Gastrocnemius medialis (tissue), 4 donors: Measurements from ENCODE around the gene NR6A1. TPM values are rescaled to one million over a fixed set of nuclear protein-coding genes. Genes with fewer than 3 reads are reported as not detected.

Experiments used
- ATAC-seq, 2 donors: fragments of 150-250 bp; one replicate each; pipeline ENCODE4 v1.9.1; 2016
- DNase-seq, 2 donors: peaks; one replicate each; pipeline ENCODE4 v3.0.0-alpha.2; 2019
- H3K27ac ChIP-seq, 4 donors: fragments of 200-600 bp; sonication (generic); 1 replicate in 1 of 4; 2 replicates in 3 of 4; pipeline ENCODE4 v1.5.1; 2016 to 2018; ENCODE audit warnings: mild to moderate bottlenecking in 2 of 4, moderate library complexity in 1 of 4
- H3K27me3 ChIP-seq, 3 donors: fragments of 200-600 bp; sonication (generic) in 2 of 3; 1 replicate in 1 of 3; 2 replicates in 2 of 3; pipeline versions ENCODE4 v1.5.1 to v1.6.0; 2016 to 2019; ENCODE audit warnings: mild to moderate bottlenecking in 1 of 3, moderate library complexity in 1 of 3
- H3K36me3 ChIP-seq, 2 donors: fragments of 200-600 bp; sonication (generic) in 1 of 2; one replicate each; pipeline ENCODE4 v1.5.1; 2017 to 2018
- H3K4me1 ChIP-seq, 2 donors: fragments of 200-600 bp; sonication (generic) in 1 of 2; one replicate each; pipeline ENCODE4 v1.5.1; 2016 to 2017; ENCODE audit warnings: mild to moderate bottlenecking in 2 of 2
- H3K4me3 ChIP-seq, 4 donors: fragments of 200-600 bp; sonication (generic) in 3 of 4; 1 replicate in 1 of 4; 2 replicates in 3 of 4; pipeline ENCODE4 v1.5.1; 2016 to 2019; ENCODE audit warnings: mild to moderate bottlenecking in 2 of 4
- H3K9me3 ChIP-seq, 3 donors: fragments of 200-600 bp; sonication (generic) in 2 of 3; 1 replicate in 1 of 3; 2 replicates in 2 of 3; pipeline ENCODE4 v1.5.1; 2016 to 2019
- CTCF ChIP-seq, 5 experiments: fragments of 450-650 bp in 3 of 5; fragments of 200-600 bp in 2 of 5; sonication (generic) in 2 of 5; IDR thresholded peaks in 4 of 5; conservative IDR thresholded peaks in 1 of 5; 1 replicate in 4 of 5; 2 replicates in 1 of 5; pipeline ENCODE4 v1.5.1; 2016 to 2019; ENCODE audit warnings: antibody characterized with exemption in 5 of 5, mild to moderate bottlenecking in 3 of 5, moderate library complexity in 3 of 5
- POLR2A ChIP-seq, 2 donors: fragments of 450-650 bp; IDR thresholded peaks; one replicate each; pipeline ENCODE4 v1.6.1; 2017; ENCODE audit warnings: antibody characterized with exemption in 2 of 2, mild to moderate bottlenecking in 2 of 2, moderate library complexity in 2 of 2
- in situ Hi-C, 4 donors: fragments of 200-750 bp; cut with MboI; loops; one replicate each; pipeline versions ENCODE4 v1.15.0 to v1.8.0; 2017; ENCODE audit warnings: low sequenced_read_pairs in 4 of 4
- intact Hi-C: fragments of 100-400 bp; cut with DNase I; formaldehyde crosslinking; loops from one replicate; pipeline ENCODE4 v1.15.1; 2023; ENCODE audit warnings: low total_unique reads
- total RNA-seq, 4 donors: library from RNA; depleted of rRNA; stranded (reverse); fragments of >200 nt; gene quantifications; one replicate each; pipeline versions ENCODE4 v1.1.0 to v1.2.3, GENCODE V29; 2016

NR6A1 gene
- total RNA-seq, 4 donors from 2014 or later, result 0.58 to 5.6 (median 2.1) TPM

- H3K9me3 ChIP-seq, result no peaks in the 10 kb centered on the region
- no peaks in the 10 kb centered on the region for H3K36me3 ChIP-seq
- H3K4me3 ChIP-seq, result no peak overlapping the region
- TF ChIP-seq CTCF (IDR thresholded peaks at IDR 0.05 in 4 of 5, conservative IDR thresholded peaks at IDR 0.05 in 1 of 5) (no peak), POLR2A (IDR thresholded peaks at IDR 0.05) (no peak)
- in situ Hi-C loops (no loop called here), intact Hi-C loops (no loop called here)
- DNase-seq, result no peak
- H3K27me3 ChIP-seq, result no peaks in the 10 kb centered on the region
- H3K27ac ChIP-seq, result no peak overlapping the region
- no peak for ATAC-seq
- no peaks in the 10 kb centered on the region for H3K4me1 ChIP-seq
These were observed 250.0 kb downstream of the NR6A1 start for GRCh38 chr9:124521142-124521541.

- intact Hi-C loops, result no loop called here
- no peak for DNase-seq
- no peak for ATAC-seq
These were observed 250.9 kb downstream of the NR6A1 start for GRCh38 chr9:124520206-124520596.

GRCh38 chr9:124518116-124518515, 253.0 kb downstream of the NR6A1 start:
- in situ Hi-C loops (no loop called here), intact Hi-C loops (no loop called here)
- TF ChIP-seq CTCF (IDR thresholded peaks at IDR 0.05 in 4 of 5, conservative IDR thresholded peaks at IDR 0.05 in 1 of 5), result no peak
- TF ChIP-seq POLR2A (IDR thresholded peaks at IDR 0.05), result no peak
- DNase-seq (no peak), ATAC-seq (no peak)
- Histone ChIP-seq H3K9me3 (no peaks in the 10 kb centered on the region), H3K4me1 (no peaks in the 10 kb centered on the region), H3K36me3 (no peaks in the 10 kb centered on the region), H3K27me3 (no peaks in the 10 kb centered on the region), H3K4me3 (no peak overlapping the region), H3K27ac (no peak overlapping the region)

More at GRCh38 chr9:124520206-124520596, 250.9 kb downstream of the NR6A1 start:
- no peaks in the 10 kb centered on the region for H3K9me3 ChIP-seq
- H3K36me3 ChIP-seq, result no peaks in the 10 kb centered on the region
- no peak for TF ChIP-seq CTCF (IDR thresholded peaks at IDR 0.05 in 4 of 5, conservative IDR thresholded peaks at IDR 0.05 in 1 of 5)
- TF ChIP-seq POLR2A (IDR thresholded peaks at IDR 0.05), result no peak
- no peak overlapping the region for H3K27ac ChIP-seq
- no peaks in the 10 kb centered on the region for H3K4me1 ChIP-seq
- H3K4me3 ChIP-seq, result no peak overlapping the region
- no peaks in the 10 kb centered on the region for H3K27me3 ChIP-seq
- in situ Hi-C loops, result no loop called here

- no peak for TF ChIP-seq POLR2A (IDR thresholded peaks at IDR 0.05)
- no peak for TF ChIP-seq CTCF (IDR thresholded peaks at IDR 0.05 in 4 of 5, conservative IDR thresholded peaks at IDR 0.05 in 1 of 5)
- H3K9me3 ChIP-seq, result no peaks in the 10 kb centered on the region
- intact Hi-C loops (no loop called here), in situ Hi-C loops (no loop called here)
- no peak for DNase-seq
- H3K4me1 ChIP-seq, result no peaks in the 10 kb centered on the region
- no peaks in the 10 kb centered on the region for H3K36me3 ChIP-seq
- no peak for ATAC-seq
- no peak overlapping the region for H3K4me3 ChIP-seq
- no peak overlapping the region for H3K27ac ChIP-seq
- no peaks in the 10 kb centered on the region for H3K27me3 ChIP-seq
These were observed 253.5 kb downstream of the NR6A1 start for GRCh38 chr9:124517600-124517999.

GRCh38 chr9:124514874-124515273, 256.2 kb downstream of the NR6A1 start:
- Histone ChIP-seq H3K9me3 (no peaks in the 10 kb centered on the region), H3K27me3 (no peaks in the 10 kb centered on the region), H3K4me3 (no peak overlapping the region), H3K36me3 (no peaks in the 10 kb centered on the region), H3K4me1 (no peaks in the 10 kb centered on the region), H3K27ac (no peak overlapping the region)
- in situ Hi-C loops, result no loop called here
- intact Hi-C loops, result no loop called here
- TF ChIP-seq POLR2A (IDR thresholded peaks at IDR 0.05) (no peak), CTCF (IDR thresholded peaks at IDR 0.05 in 4 of 5, conservative IDR thresholded peaks at IDR 0.05 in 1 of 5) (no peak)
- DNase-seq (no peak), ATAC-seq (no peak)
